Thyroid gland (tissue), 4 donors: ENCODE measurements around the gene KRTAP4-3. TPM values are rescaled to one million over a fixed set of nuclear protein-coding genes. Genes with fewer than 3 reads are reported as not detected.
"Not testable (repeated sequence)": the region's sequence is repeated elsewhere in the genome, so short reads cannot be mapped to it uniquely, and the experiment has no call there.

ENCODE experiments used
- DNase-seq, 2 donors: peaks; one replicate each; pipeline ENCODE4 v3.0.0-alpha.2; 2019
- H3K27ac ChIP-seq, 3 donors: fragments of 200-600 bp; sonication (generic); 1 replicate in 2 of 3; 2 replicates in 1 of 3; pipeline ENCODE4 v1.5.1; 2016 to 2019; ENCODE audit warnings: mild to moderate bottlenecking in 1 of 3, moderate library complexity in 1 of 3
- H3K27me3 ChIP-seq: fragments of 200-600 bp; sonication (generic); one replicate; pipeline ENCODE4 v1.5.1; 2019
- H3K36me3 ChIP-seq, 2 donors: fragments of 200-600 bp; sonication (generic); one replicate each; pipeline ENCODE4 v1.5.1; 2016 to 2019
- H3K4me1 ChIP-seq, 2 donors: fragments of 200-600 bp; sonication (generic); one replicate each; pipeline ENCODE4 v1.5.1; 2017 to 2019
- H3K4me3 ChIP-seq, 3 donors: fragments of 200-600 bp; sonication (generic); replicated peaks in 1 of 3; 1 replicate in 2 of 3; 2 replicates in 1 of 3; pipeline ENCODE4 v1.5.1; 2016; ENCODE audit warnings: mild to moderate bottlenecking in 1 of 3
- H3K9me3 ChIP-seq: fragments of 200-600 bp; sonication (generic); one replicate; pipeline ENCODE4 v1.5.1; 2017
- CTCF ChIP-seq, 6 experiments: fragments of 200-600 bp in 3 of 6; fragments of 450-650 bp in 3 of 6; sonication (generic) in 3 of 6; IDR thresholded peaks; one replicate each; pipeline ENCODE4 v1.5.1; 2016 to 2019; ENCODE audit warnings: antibody characterized with exemption in 6 of 6, mild to moderate bottlenecking in 2 of 6, inconsistent platforms in 1 of 6, moderate library complexity in 1 of 6
- POLR2A ChIP-seq, 2 donors: fragments of 450-650 bp; IDR thresholded peaks; one replicate each; pipeline ENCODE4 v1.6.1; 2017; ENCODE audit warnings: antibody characterized with exemption in 2 of 2, mild to moderate bottlenecking in 2 of 2, moderate library complexity in 1 of 2
- WGBS, 2 donors: methylation state at CpG; one replicate each; pipeline ENCODE4 v1.1.5; 2017; 5-methylcytosine and 5-hydroxymethylcytosine counted together
- intact Hi-C: fragments of 100-400 bp; cut with DNase I; formaldehyde crosslinking; loops from one replicate; pipeline ENCODE4 v1.15.1; 2023
- total RNA-seq, 4 donors: library from RNA; depleted of rRNA; stranded (reverse); fragments of >200 nt; gene quantifications; one replicate each; pipeline ENCODE4 v1.2.3, GENCODE V29; 2016

KRTAP4-3 gene
- total RNA-seq, 4 donors from 2014 or later, result not detected

DNA sequence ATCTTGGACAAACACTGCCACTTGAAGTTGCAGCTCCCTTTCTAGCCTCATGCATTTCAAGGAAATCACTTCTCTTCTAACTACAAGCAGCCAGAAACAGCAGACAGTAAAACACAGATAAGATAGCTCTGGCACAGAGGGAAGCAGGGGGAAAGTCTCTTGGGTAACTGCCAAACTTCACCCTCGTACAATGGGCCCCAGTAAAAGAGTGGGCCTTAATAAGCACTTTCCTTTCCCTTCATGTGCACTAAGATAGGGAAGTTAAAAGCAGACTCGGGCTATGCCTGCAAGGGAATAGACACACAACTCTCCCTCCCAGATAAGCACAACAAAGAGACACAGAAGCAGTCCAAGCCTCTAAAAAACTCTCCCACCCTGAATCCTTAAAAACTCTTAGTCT, 14.2 kb downstream of the KRTAP4-3 start:
- no peak for TF ChIP-seq CTCF (IDR thresholded peaks at IDR 0.05)
- peak in 1 of 2 donors; percentile 1 for DNase-seq
- WGBS, 2 donors, result 8 to 10% methylated on average over 2 of the region's 2 CpGs
- Histone ChIP-seq H3K4me1 (no peaks in the 10 kb centered on the region), H3K9me3 (no peaks in the 10 kb centered on the region), H3K4me3 (no peak overlapping the region), H3K27ac (no peak overlapping the region), H3K27me3 (no peaks in the 10 kb centered on the region), H3K36me3 (no peaks in the 10 kb centered on the region)
- intact Hi-C loops, result no loop called here

DNA sequence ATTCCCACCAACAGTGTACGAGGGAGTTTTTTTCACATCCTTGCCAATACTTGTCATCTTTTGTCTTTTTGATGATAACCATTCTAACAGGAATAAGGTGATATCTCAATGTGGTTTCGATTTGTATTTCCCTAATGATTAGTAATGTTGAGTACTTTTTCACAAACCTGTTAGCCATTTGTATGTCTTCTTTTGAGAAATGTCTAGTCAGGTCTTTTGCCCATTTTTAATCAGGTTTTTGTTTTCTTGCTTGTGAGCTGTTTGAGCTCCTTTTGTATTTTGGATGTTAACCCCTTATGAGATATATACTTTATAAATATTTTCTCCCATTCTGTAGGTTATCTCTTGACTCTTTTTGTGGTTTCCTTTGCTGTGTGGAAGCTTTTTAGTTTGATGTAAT, 16.5 kb downstream of the KRTAP4-3 start:
- Histone ChIP-seq H3K4me3 (no peak overlapping the region), H3K4me1 (no peaks in the 10 kb centered on the region), H3K27ac (no peak overlapping the region), H3K36me3 (no peaks in the 10 kb centered on the region), H3K27me3 (no peaks in the 10 kb centered on the region), H3K9me3 (no peaks in the 10 kb centered on the region)
- intact Hi-C loops, result no loop called here
- no peak for TF ChIP-seq CTCF (IDR thresholded peaks at IDR 0.05)
- no peak for TF ChIP-seq POLR2A (IDR thresholded peaks at IDR 0.05)
- WGBS, 2 donors, result 75 to 89% methylated on average over 2 of the region's 2 CpGs
- no peak for DNase-seq

- H3K4me1 ChIP-seq, result no peaks in the 10 kb centered on the region
- TF ChIP-seq CTCF (IDR thresholded peaks at IDR 0.05) (no peak), POLR2A (IDR thresholded peaks at IDR 0.05) (no peak)
- no peak for DNase-seq
- no peaks in the 10 kb centered on the region for H3K27me3 ChIP-seq
- no peaks in the 10 kb centered on the region for H3K36me3 ChIP-seq
- intact Hi-C loops, result no loop called here
- no peak overlapping the region for H3K4me3 ChIP-seq
- WGBS, 2 donors, result 91 to 92% methylated on average over 4 of the region's 4 CpGs
- H3K9me3 ChIP-seq, result no peaks in the 10 kb centered on the region
- H3K27ac ChIP-seq, result no peak overlapping the region
These were observed 18.0 kb downstream of the KRTAP4-3 start for GRCh38 chr17:41150026-41150425.

DNA sequence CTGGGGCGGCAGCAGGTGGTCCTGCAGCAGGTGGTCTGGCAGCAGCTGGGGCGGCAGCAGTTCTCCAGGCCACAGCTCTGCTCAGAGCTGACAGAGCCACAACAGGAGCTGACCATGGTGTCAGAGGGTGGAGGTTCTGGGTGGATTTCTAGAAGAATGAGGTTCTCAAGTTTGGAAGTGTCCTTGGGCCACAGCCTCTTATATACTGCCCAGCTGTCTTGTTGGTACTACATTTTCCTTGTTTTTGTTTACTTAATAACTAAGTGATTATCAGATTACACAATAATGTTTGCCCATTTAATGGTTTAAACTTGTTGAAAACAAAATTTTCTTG, 18.4 kb downstream of the KRTAP4-3 start, which contains the start of gene KRTAP4-5:
Gene KRTAP4-5 (minus strand): TSS at position 174 of the 334 bp plus-strand sequence. CDS start 58 bp downstream, at position 116.
- DNase-seq, result no peak
- Histone ChIP-seq H3K4me1 (no peaks in the 10 kb centered on the region), H3K27ac (no peak within 1 kb of the TSS), H3K4me3 (no peak within 1 kb of the TSS), H3K36me3 (no peaks in the 10 kb centered on the region), H3K27me3 (no peaks in the 10 kb centered on the region), H3K9me3 (no peaks in the 10 kb centered on the region)
- intact Hi-C loops, result no loop called here
- no peak for TF ChIP-seq CTCF (IDR thresholded peaks at IDR 0.05)
- TF ChIP-seq POLR2A (IDR thresholded peaks at IDR 0.05), result no peak
- 43% methylated on average over 2 of the region's 2 CpGs; no CpG with 5 or more reads in 1 of the 2 donors for WGBS, 2 donors

DNA sequence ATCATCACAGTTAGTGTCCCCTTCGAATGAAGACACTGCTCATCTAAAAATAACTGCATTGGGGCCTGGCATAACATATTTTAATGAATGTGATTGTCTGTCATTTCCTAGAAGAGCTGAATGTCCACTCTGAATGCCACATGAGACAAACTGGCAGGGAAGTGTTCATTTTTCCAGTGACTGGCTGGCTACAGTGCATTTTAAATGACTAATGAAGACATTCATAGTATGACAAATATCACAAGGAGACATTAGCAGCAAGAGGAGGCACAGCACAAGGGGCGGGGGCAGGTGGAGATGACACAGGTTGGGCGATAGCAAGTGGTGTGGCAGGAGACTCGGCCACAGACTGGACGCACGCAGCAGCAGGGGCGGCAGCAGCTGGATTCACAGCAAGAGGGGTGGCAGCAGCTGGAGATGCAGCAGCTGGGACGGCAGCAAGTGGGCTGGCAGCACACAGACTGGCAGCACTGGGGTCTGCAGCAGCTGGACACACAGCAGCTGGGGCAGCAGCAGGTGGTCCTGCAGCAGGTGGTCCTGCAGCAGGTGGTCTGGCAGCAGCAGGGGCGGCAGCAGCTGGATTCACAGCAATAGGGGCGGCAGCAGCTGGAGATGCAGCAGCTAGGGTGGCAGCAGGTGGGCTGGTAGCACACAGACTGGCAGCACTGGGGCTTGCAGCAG, 18.9 kb downstream of the KRTAP4-3 start:
- WGBS, 2 donors, result 79 to 83% methylated on average over 7 to 9 of the region's 10 CpGs
- H3K4me1 ChIP-seq, result not testable (repeated sequence)

More for the DNA sequence above, 18.9 kb downstream of the KRTAP4-3 start:
- H3K9me3 ChIP-seq, H3K27me3 ChIP-seq, intact Hi-C loops, DNase-seq, H3K27ac ChIP-seq, H3K36me3 ChIP-seq, H3K4me3 ChIP-seq: not testable (repeated sequence)
